CD4-positive, alpha-beta T cell (primary cell): ENCODE results near the gene HLA-DOA. TPM values are rescaled to one million over a fixed set of nuclear protein-coding genes. Genes with fewer than 3 reads are reported as not detected.

Experiments
- ATAC-seq: fragments of 200-7000 bp; cut with Tn5 transposase; one replicate; pipeline ENCODE4 v1.10.0; 2022; ENCODE audit warnings: mild to moderate bottlenecking; ENCODE audit not compliant: poor library complexity
- CTCF ChIA-PET: fragments of 350-600 bp; sonication (Branson Sonifier 250); formaldehyde crosslinking; loops from one replicate; lab custom pipeline; 2021; ENCODE audit warnings: antibody characterized with exemption, inconsistent platforms; lab: Charles Lee
- POLR2A ChIA-PET: fragments of 350-600 bp; sonication (Branson Sonifier 250); formaldehyde crosslinking; loops from one replicate; lab custom pipeline; 2021; ENCODE audit warnings: antibody characterized with exemption, inconsistent platforms; lab: Charles Lee
- DNase-seq, 14 experiments: peaks; one replicate each; pipeline ENCODE4 v3.0.0-alpha.2; 2013 to 2020; ENCODE audit warnings: mixed read lengths in 2 of 14
- H3K27ac ChIP-seq, 2 donors: one replicate each; pipeline versions ENCODE4 v1.5.1 to v1.7.0; 2013; ENCODE audit warnings: low read length in 2 of 2, low read depth in 1 of 2, mild to moderate bottlenecking in 1 of 2
- H3K27me3 ChIP-seq, 2 experiments: 1 replicate in 1 of 2; 2 replicates in 1 of 2; pipeline versions ENCODE4 v1.6.1 to v1.7.0; 2013; ENCODE audit warnings: low read length in 2 of 2, control low read depth in 1 of 2, mild to moderate bottlenecking in 1 of 2, moderate library complexity in 1 of 2; ENCODE audit not compliant: insufficient read depth in 2 of 2, control insufficient read depth in 1 of 2
- H3K36me3 ChIP-seq: one replicate; pipeline ENCODE4 v1.6.1; 2013; ENCODE audit warnings: low read length, control low read depth; ENCODE audit not compliant: insufficient read depth
- H3K4me1 ChIP-seq: one replicate; pipeline ENCODE4 v1.6.1; 2013; ENCODE audit warnings: low read length, control low read depth; ENCODE audit not compliant: insufficient read depth
- H3K4me3 ChIP-seq: one replicate; pipeline ENCODE4 v1.5.1; 2013; ENCODE audit warnings: mild to moderate bottlenecking, low read length, moderate library complexity
- H3K9me3 ChIP-seq, 2 experiments: 1 replicate in 1 of 2; 2 replicates in 1 of 2; pipeline versions ENCODE4 v1.6.1 to v1.7.0; 2013; ENCODE audit warnings: low read length in 2 of 2, mild to moderate bottlenecking in 2 of 2, control low read depth in 1 of 2, moderate library complexity in 1 of 2; ENCODE audit not compliant: control insufficient read depth in 1 of 2, insufficient read depth in 1 of 2
- H3K27ac Mint-ChIP-seq: one replicate; pipeline ENCODE4 v1.8.0; 2020; ENCODE audit warnings: mixed read lengths
- H3K27me3 Mint-ChIP-seq: one replicate; pipeline ENCODE4 v1.8.0; 2021; ENCODE audit warnings: mixed read lengths
- H3K36me3 Mint-ChIP-seq: one replicate; pipeline ENCODE4 v1.8.0; 2021; ENCODE audit warnings: low read depth, mixed read lengths
- H3K4me1 Mint-ChIP-seq: one replicate; pipeline ENCODE4 v1.8.0; 2021; ENCODE audit warnings: low read depth, mixed read lengths
- H3K4me3 Mint-ChIP-seq: one replicate; pipeline ENCODE4 v1.8.0; 2020; ENCODE audit warnings: mild to moderate bottlenecking, mixed read lengths
- H3K9me3 Mint-ChIP-seq: one replicate; pipeline ENCODE4 v1.8.0; 2020; ENCODE audit warnings: mixed read lengths
- intact Hi-C, 2 experiments: fragments of 100-400 bp; cut with DNase I in 1 of 2; cut with micrococcal nuclease in 1 of 2; formaldehyde crosslinking; loops; one replicate each; pipeline versions ENCODE4 v1.15.1 to v1.9.0; 2023 to 2025; cut with DNase I, micrococcal nuclease
- polyA plus RNA-seq, 2 donors: library from polyadenylated mRNA; unstranded; fragments of 120-200 nt; gene quantifications; one replicate each; pipeline ENCODE4 v1.2.1, GENCODE V29; 2013
- total RNA-seq, 174 experiments: library from RNA in 2 of 174; stranded (reverse) in 2 of 174; gene quantifications; one replicate each; pipeline ENCODE4 v1.2.3 and lab custom pipeline; 2021 to 2026
- TF ChIP-seq, protein P1 (sequence below): fragments of 200-600 bp; IDR thresholded peaks from one replicate; pipeline ENCODE4 v1.8.0; 2022; ENCODE audit warnings: antibody characterized with exemption, mild to moderate bottlenecking

Gene HLA-DOA
- 1 to 10 TPM; 5.9 to 6.1 TPM for total RNA-seq
- 9.4 TPM for polyA plus RNA-seq (2013, experiment 1 of 2)
- polyA plus RNA-seq (2013, experiment 2 of 2): 6.6 TPM
- 0.64 to 25.9 (median 5.1) reads per million in 172 experiments for total RNA-seq (lab: John Stamatoyannopoulos, UW)

DNA sequence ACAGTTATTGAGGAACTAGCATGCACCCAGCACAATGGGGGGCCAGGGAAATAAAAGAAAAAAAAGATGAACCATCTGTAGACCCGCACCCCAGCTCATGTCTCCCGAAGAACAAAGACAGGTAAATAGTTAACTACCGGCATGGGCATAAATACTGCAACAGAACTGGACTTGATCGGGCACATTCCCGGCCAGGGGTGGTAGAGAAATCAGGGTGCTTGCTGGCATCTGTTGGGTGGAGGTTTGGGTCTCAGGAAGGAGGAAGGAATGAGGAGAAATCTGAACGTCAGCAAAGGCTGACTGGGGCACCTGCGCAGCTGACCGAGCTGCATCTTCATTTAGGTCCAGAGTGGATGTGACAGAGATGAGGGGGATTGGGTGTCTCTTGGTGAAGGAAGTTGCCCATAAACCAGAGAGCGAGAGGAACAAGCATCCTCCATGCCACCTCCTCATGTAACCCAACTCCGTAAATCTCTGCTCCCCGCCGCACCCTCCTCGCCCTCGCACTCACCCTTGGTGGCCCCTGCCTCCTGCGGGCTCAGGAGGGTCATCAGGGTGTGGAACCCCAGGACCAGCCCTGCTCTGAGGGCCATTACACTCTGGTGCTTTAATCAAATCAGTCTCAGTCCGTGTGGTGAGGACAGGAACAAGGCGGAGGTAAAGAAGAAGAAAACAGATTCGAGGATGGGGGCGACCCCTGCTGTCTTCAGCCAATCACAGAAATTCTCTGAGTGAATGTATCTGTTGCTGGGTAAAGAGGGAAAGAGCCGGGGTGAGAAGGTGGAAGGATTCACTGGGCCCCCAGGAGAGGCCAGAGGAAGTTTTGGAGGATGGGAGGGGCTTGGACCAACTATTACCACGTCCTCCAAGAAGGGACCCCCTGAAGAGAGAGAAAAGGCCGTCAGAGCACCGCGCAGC lies at the start of gene HLA-DOA:
HLA-DOA (minus strand) TSS at position 648 of the 918 bp plus-strand sequence.
- H3K4me3 Mint-ChIP-seq: peak within 1 kb of the TSS; percentile 82
- H3K4me3 ChIP-seq: peak within 1 kb of the TSS; percentile 49
- H3K9me3 ChIP-seq: no peaks in the 10 kb centered on the region
- intact Hi-C loops: no loop called here
- POLR2A ChIA-PET: interaction anchor here (0.8 to 1.4 kb wide), 3 partner anchors 37 to 239 kb away, joined by 4 read pairs; partner anchors contain the start of gene PSMB8
- no peaks in the 10 kb centered on the region for H3K36me3 ChIP-seq
- no peaks in the 10 kb centered on the region for H3K36me3 Mint-ChIP-seq
- ATAC-seq (peak; percentile 97), DNase-seq (peak in 11 of 14 experiments; percentile 13 to 63 (median 28))
- H3K4me1 ChIP-seq: peaks cover 12% of the 10 kb centered on the region
- H3K27me3 Mint-ChIP-seq: no peaks in the 10 kb centered on the region
- H3K27me3 ChIP-seq: peaks cover 7 to 15% of the 10 kb centered on the region in 2 experiments
- H3K9me3 Mint-ChIP-seq: no peaks in the 10 kb centered on the region
- no peak within 1 kb of the TSS for H3K27ac ChIP-seq
- H3K4me1 Mint-ChIP-seq: peaks cover 23% of the 10 kb centered on the region
- CTCF ChIA-PET: no interaction called here
- H3K27ac Mint-ChIP-seq: peak within 1 kb of the TSS; percentile 52
- TF ChIP-seq, protein P1, sequence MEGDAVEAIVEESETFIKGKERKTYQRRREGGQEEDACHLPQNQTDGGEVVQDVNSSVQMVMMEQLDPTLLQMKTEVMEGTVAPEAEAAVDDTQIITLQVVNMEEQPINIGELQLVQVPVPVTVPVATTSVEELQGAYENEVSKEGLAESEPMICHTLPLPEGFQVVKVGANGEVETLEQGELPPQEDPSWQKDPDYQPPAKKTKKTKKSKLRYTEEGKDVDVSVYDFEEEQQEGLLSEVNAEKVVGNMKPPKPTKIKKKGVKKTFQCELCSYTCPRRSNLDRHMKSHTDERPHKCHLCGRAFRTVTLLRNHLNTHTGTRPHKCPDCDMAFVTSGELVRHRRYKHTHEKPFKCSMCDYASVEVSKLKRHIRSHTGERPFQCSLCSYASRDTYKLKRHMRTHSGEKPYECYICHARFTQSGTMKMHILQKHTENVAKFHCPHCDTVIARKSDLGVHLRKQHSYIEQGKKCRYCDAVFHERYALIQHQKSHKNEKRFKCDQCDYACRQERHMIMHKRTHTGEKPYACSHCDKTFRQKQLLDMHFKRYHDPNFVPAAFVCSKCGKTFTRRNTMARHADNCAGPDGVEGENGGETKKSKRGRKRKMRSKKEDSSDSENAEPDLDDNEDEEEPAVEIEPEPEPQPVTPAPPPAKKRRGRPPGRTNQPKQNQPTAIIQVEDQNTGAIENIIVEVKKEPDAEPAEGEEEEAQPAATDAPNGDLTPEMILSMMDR: no peak

DNA sequence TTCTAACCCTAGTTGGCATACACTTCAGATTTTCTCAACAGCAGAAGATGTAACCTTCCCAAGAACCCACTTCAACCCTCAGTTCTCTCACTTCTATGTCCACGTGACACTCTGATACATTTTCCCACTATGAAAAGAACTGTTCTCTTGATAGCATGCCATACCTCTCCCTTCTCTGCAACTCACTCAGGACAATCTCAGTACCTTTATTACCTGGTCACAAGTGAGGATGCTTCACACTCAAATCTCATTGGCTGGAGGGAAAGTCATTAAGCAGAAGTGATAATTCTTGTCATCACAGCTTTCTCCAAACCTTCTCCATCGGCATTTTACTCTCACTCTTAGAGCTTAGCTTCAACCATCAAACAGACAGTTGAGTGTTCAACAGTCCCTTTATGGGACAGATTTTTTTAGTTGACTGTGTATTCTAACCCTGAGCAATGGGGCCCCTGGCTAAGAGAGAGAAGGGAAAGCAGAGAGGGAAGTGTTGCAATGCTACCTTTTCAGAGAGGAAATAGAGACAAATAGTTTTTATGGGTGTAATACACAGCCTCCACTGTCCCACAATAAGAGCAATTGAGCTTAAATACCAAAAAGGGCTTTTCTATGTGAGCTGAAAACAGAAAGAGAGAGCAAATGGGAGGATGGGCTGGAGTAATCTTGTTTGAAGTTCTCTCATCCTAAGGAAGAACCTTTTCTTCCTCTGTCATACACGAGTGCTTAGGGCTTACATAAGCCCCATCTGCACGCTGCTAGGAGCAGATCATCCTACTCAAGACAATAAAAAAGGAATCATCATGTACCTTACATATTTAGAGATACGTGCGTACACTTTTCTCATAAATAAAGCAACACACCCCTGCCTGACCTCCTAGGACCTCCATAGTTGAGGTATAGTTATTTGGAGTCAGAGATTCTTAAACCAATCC lies 48.1 kb upstream of the HLA-DOA start:
- POLR2A ChIA-PET: interaction anchor here (0.6 kb wide), 1 partner anchor 18 kb away, joined by 3 read pairs; the partner anchor contains the start of gene HLA-DPB1
- H3K27ac Mint-ChIP-seq: no peak overlapping the region

More for the DNA sequence above, 48.1 kb upstream of the HLA-DOA start:
- Histone ChIP-seq H3K4me3 (no peak overlapping the region), H3K36me3 (no peaks in the 10 kb centered on the region), H3K4me1 (no peaks in the 10 kb centered on the region), H3K9me3 (no peaks in the 10 kb centered on the region), H3K27ac (no peak overlapping the region), H3K27me3 (no peaks in the 10 kb centered on the region)
- CTCF ChIA-PET: no interaction called here
- Mint-ChIP-seq H3K4me3 (no peak overlapping the region), H3K9me3 (no peaks in the 10 kb centered on the region), H3K4me1 (peaks cover 11% of the 10 kb centered on the region), H3K36me3 (no peaks in the 10 kb centered on the region), H3K27me3 (peaks cover 4% of the 10 kb centered on the region)
- TF ChIP-seq, protein P1: no peak
- peak in 1 of 14 experiments; percentile 31 for DNase-seq
- ATAC-seq: no peak
- intact Hi-C loops: no loop called here
